Adrenal gland (tissue), 12 donors: ENCODE results near the gene RAMP2. TPM values are rescaled to one million over a fixed set of nuclear protein-coding genes. Genes with fewer than 3 reads are reported as not detected.

ENCODE experiments used
- DNase-seq, 7 donors: peaks; one replicate each; pipeline ENCODE4 v3.0.0-alpha.2; 2019 to 2020
- H3K27ac ChIP-seq, 5 donors: fragments of 200-600 bp; sonication (generic) in 4 of 5; 1 replicate in 3 of 5; 2 replicates in 2 of 5; pipeline versions ENCODE4 v1.5.1 to v1.8.0; 2016 to 2020; ENCODE audit warnings: mild to moderate bottlenecking in 1 of 5
- H3K27me3 ChIP-seq: fragments of 200-600 bp; 2 replicates; pipeline ENCODE4 v1.8.0; 2021
- H3K36me3 ChIP-seq, 2 donors: fragments of 200-600 bp; replicated peaks in 1 of 2; 1 replicate in 1 of 2; 2 replicates in 1 of 2; pipeline versions ENCODE4 v1.5.1 to v1.8.0; 2018 to 2022
- H3K4me1 ChIP-seq, 2 donors: fragments of 200-600 bp; replicated peaks in 1 of 2; 1 replicate in 1 of 2; 2 replicates in 1 of 2; pipeline versions ENCODE4 v1.5.1 to v1.8.0; 2018 to 2021
- H3K4me3 ChIP-seq, 4 donors: fragments of 200-600 bp; sonication (generic) in 3 of 4; one replicate each; pipeline ENCODE4 v1.5.1; 2016 to 2018
- H3K9me3 ChIP-seq, 3 donors: fragments of 200-600 bp; sonication (generic) in 1 of 3; replicated peaks in 1 of 3; 1 replicate in 2 of 3; 2 replicates in 1 of 3; pipeline versions ENCODE4 v1.5.1 to v1.8.0; 2016 to 2021
- POLR2A ChIP-seq, 2 donors: fragments of 450-650 bp; IDR thresholded peaks; one replicate each; pipeline ENCODE4 v1.6.1; 2017; ENCODE audit warnings: antibody characterized with exemption in 2 of 2, mild to moderate bottlenecking in 2 of 2, moderate library complexity in 1 of 2
- WGBS, 4 donors: extraction: QIAGEN DNeasy Blood & Tissue Kit in 2 of 4; methylation state at CpG; one replicate each; pipeline versions ENCODE4 v1.1.5 to v1.1.7; 2013 to 2017; 5-methylcytosine and 5-hydroxymethylcytosine counted together
- intact Hi-C, 2 donors: fragments of 100-400 bp; cut with DNase I; formaldehyde crosslinking; loops; one replicate each; pipeline versions ENCODE4 v1.14.1 to v1.15.0; 2022 to 2023
- polyA plus RNA-seq, 3 donors: library from polyadenylated mRNA; stranded (reverse); fragments of 200-250 nt in 2 of 3; fragments of 350-450 nt in 1 of 3; fragmentation: Illumina TruSeq in 1 of 3; extraction: RNeasy Lipid Tissue Mini Kit (QIAGEN cat#74804) in 1 of 3; gene quantifications; one replicate each; pipeline ENCODE4 v1.2.3, GENCODE V29; 2013 to 2014
- total RNA-seq, 9 donors: library from RNA; depleted of rRNA in 4 of 9; stranded (reverse); fragments of >200 nt in 4 of 9; fragments of 120-200 nt in 1 of 9; fragmentation: NEBNext Ultra II Directional in 1 of 9; extraction: Animal tissue kit (Norgen Biotek cat#: 25700) in 1 of 9; gene quantifications; one replicate each; pipeline versions ENCODE4 v1.1.0 to v1.2.4, GENCODE V29; 2013 to 2023
- TF ChIP-seq, protein P1 (sequence below), 6 experiments: fragments of 450-650 bp in 4 of 6; fragments of 200-600 bp in 2 of 6; sonication (generic) in 1 of 6; IDR thresholded peaks; 1 replicate in 5 of 6; 2 replicates in 1 of 6; pipeline versions ENCODE4 v1.5.1 to v1.8.0; 2016 to 2021; ENCODE audit warnings: antibody characterized with exemption in 6 of 6, mild to moderate bottlenecking in 2 of 6, moderate library complexity in 1 of 6
- donor health status: healthy with polysubstance abuse.
- donor health status: Bipolar disorder and iron deficiency.
- donor health status: DM: yes; HTN: yes; CAD: no.
- donor health status: DM: no; HTN: no; CAD: no.
- donor health status: DM: no; HTN: no; CAD: no.
- donor health status: DM: yes; HTN: yes; CAD: no.

The RAMP2 gene
- total and polyA plus RNA-seq, 12 donors: 4.6 to 67.5 (median 22.3) TPM

- Histone ChIP-seq H3K4me1 (peaks cover 12 to 14% of the 10 kb centered on the region in 2 donors), H3K9me3 (no peaks in the 10 kb centered on the region), H3K27me3 (no peaks in the 10 kb centered on the region), H3K4me3 (peak within 1 kb of the TSS; percentile 64 to 84 (median 70)), H3K36me3 (no peaks in the 10 kb centered on the region), H3K27ac (peak within 1 kb of the TSS in 2 of 5 donors; percentile 25 to 77)
- intact Hi-C loops: no loop called here
- WGBS, 4 donors: 25 to 41% (median 30%) methylated on average over 35 to 66 of the region's 66 CpGs
- peak; percentile 79 to 91 (median 84) for DNase-seq
- TF ChIP-seq, protein P1, sequence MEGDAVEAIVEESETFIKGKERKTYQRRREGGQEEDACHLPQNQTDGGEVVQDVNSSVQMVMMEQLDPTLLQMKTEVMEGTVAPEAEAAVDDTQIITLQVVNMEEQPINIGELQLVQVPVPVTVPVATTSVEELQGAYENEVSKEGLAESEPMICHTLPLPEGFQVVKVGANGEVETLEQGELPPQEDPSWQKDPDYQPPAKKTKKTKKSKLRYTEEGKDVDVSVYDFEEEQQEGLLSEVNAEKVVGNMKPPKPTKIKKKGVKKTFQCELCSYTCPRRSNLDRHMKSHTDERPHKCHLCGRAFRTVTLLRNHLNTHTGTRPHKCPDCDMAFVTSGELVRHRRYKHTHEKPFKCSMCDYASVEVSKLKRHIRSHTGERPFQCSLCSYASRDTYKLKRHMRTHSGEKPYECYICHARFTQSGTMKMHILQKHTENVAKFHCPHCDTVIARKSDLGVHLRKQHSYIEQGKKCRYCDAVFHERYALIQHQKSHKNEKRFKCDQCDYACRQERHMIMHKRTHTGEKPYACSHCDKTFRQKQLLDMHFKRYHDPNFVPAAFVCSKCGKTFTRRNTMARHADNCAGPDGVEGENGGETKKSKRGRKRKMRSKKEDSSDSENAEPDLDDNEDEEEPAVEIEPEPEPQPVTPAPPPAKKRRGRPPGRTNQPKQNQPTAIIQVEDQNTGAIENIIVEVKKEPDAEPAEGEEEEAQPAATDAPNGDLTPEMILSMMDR (IDR thresholded peaks at IDR 0.05): peak in 1 of 6 experiments; percentile 16
- TF ChIP-seq POLR2A (IDR thresholded peaks at IDR 0.05): no peak
These were observed 37.7 kb downstream of the RAMP2 start, which contains the start of the genes CNTD1 and COA3 for GRCh38 chr17:42798383-42799380. Gene CNTD1, plus strand, starts transcription at chr17:42798861. Its CDS starts 207 bp downstream, at chr17:42799068. Gene COA3, minus strand, starts transcription at chr17:42798704. Its CDS starts 23 bp downstream, at chr17:42798681.

DNA sequence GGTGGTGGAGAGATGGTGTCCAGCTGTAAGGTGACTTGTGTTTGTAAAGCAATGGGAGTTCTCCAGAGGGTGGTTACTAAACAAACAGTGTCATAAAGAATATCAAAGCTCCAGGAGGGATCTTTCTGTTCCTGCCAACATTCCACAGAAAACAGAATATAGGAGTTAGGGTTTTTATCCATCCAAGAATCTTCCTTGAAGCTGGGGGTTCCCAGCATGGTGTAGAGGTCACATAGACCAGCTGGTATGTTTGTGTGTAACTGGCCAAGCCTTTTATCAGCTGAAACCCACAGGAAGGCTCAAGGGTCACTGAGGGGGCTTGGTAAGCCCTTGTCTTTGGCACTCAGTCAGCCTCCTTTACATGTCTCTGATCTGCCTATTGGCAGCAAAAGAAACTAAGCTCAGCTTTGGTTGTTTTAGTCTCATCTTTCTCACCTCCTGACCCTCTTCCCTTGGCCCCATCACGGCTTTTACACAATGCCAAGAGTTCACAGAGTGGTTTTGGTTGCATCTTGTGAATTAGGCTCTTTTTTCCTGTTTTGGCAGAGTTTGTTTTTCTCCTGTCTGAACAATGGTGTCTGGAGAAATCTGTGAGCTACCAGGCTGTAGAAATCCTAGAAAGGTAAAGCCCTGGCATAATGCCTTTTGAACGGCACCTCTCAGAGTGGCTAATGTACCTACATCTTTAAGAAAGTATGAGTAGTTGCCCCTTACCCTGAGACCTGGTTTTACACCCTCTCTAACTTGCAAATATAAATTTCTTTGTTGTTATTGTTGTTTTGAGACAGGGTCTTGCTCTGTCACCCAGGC, 42.3 kb downstream of the RAMP2 start:
- Histone ChIP-seq H3K36me3 (no peaks in the 10 kb centered on the region), H3K4me1 (peaks cover 0 to 4% of the 10 kb centered on the region in 2 donors), H3K27ac (no peak overlapping the region), H3K9me3 (no peaks in the 10 kb centered on the region), H3K27me3 (no peaks in the 10 kb centered on the region), H3K4me3 (no peak overlapping the region)
- 44 to 62% (median 51%) methylated on average over 2 of the region's 2 CpGs for WGBS, 4 donors
- intact Hi-C loops: no loop called here
- no peak for DNase-seq
- TF ChIP-seq POLR2A (IDR thresholded peaks at IDR 0.05): no peak
- TF ChIP-seq, protein P1 (IDR thresholded peaks at IDR 0.05): no peak

- Histone ChIP-seq H3K4me3 (no peak overlapping the region), H3K36me3 (no peaks in the 10 kb centered on the region), H3K9me3 (no peaks in the 10 kb centered on the region), H3K27me3 (no peaks in the 10 kb centered on the region), H3K27ac (no peak overlapping the region), H3K4me1 (no peaks in the 10 kb centered on the region)
- TF ChIP-seq POLR2A (IDR thresholded peaks at IDR 0.05): no peak
- TF ChIP-seq, protein P1 (IDR thresholded peaks at IDR 0.05): no peak
- intact Hi-C loops: no loop called here
- WGBS, 4 donors: 84 to 96% (median 95%) methylated on average over 1 of the region's 1 CpG
- no peak for DNase-seq
These were observed 43.9 kb downstream of the RAMP2 start for GRCh38 chr17:42804918-42805367.

DNA sequence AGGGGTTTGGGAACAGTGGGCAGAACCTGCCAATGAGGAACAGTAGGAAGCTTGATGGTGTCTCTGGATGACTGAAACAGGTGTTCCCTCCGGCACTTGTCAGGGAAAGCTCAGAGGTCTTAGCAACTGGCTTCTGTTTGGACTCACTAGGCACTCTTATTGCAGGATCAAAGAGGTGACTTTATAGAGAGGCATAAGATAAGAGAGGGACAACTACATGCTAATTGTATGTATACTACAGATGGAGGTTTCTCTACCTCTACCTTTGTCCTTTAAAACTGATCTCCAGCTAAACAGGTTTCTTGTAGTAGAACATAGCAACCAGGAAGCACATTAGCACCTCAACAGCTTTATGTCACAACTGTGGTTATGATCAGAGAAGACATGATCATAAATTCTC, 45.2 kb downstream of the RAMP2 start:
- H3K4me3 ChIP-seq: no peak overlapping the region
- DNase-seq: peak in 1 of 7 donors; percentile 37
- no peaks in the 10 kb centered on the region for H3K27me3 ChIP-seq
- no peaks in the 10 kb centered on the region for H3K9me3 ChIP-seq
- intact Hi-C loops: no loop called here
- H3K4me1 ChIP-seq: no peaks in the 10 kb centered on the region
- H3K27ac ChIP-seq: no peak overlapping the region
- 91 to 100% (median 92%) methylated on average over 1 of the region's 1 CpG for WGBS, 4 donors
- peaks cover 0 to 11% of the 10 kb centered on the region in 2 donors for H3K36me3 ChIP-seq
- TF ChIP-seq POLR2A (IDR thresholded peaks at IDR 0.05): no peak
- TF ChIP-seq, protein P1 (IDR thresholded peaks at IDR 0.05): no peak
